ENCODE results near the gene IL18RAP. TPM values are rescaled to one million over a fixed set of nuclear protein-coding genes. Genes with fewer than 3 reads are reported as not detected.
A peak's percentile ranks its signal among the peaks of the same experiment; 100 is the strongest.

IL18RAP gene
- total RNA-seq, 2 experiments from 2014 or later = 5.3 to 5.5 TPM

GRCh38 chr2:102410952-102411351 lies 12.0 kb upstream of the IL18RAP start:
- Mint-ChIP-seq H3K27ac (no peak overlapping the region), H3K27me3 (no peaks in the 10 kb centered on the region), H3K36me3 (peaks cover 3% of the 10 kb centered on the region), H3K9me3 (peaks cover 6% of the 10 kb centered on the region), H3K4me1 (peaks cover 2% of the 10 kb centered on the region), H3K4me3 (no peak overlapping the region)
- no peak for DNase-seq

DNA sequence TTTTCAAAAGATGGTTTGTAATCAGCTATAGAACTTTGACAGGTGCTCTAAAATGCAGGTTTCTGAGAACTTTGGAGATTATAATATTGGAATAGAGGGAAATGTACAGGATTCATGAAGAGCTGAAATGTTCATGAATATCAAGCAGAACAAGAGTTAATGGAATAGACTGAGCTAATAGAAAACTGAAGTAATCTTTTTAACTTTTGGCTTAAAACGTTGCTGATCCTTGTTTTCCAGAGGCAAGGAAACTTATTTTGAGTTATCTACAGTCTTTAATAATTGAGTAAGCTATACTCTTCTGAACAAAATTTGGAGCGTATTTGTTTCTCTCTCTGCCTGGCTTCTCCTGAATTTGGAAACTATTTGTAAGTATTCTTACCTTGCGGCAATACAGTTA lies 10.8 kb upstream of the IL18RAP start:
- H3K36me3 Mint-ChIP-seq = peaks cover 11% of the 10 kb centered on the region
- no peak overlapping the region for H3K4me3 Mint-ChIP-seq
- no peak overlapping the region for H3K27ac Mint-ChIP-seq
- H3K4me1 Mint-ChIP-seq = peaks cover 11% of the 10 kb centered on the region
- H3K27me3 Mint-ChIP-seq = no peaks in the 10 kb centered on the region
- peaks cover 11% of the 10 kb centered on the region for H3K9me3 Mint-ChIP-seq
- DNase-seq = no peak

GRCh38 chr2:102417946-102418345 lies 5.0 kb upstream of the IL18RAP start:
- Mint-ChIP-seq H3K4me3 (peak overlapping the region; percentile 62), H3K36me3 (peaks cover 14% of the 10 kb centered on the region), H3K4me1 (peaks cover 47% of the 10 kb centered on the region), H3K27me3 (no peaks in the 10 kb centered on the region), H3K27ac (peak overlapping the region; percentile 98), H3K9me3 (peaks cover 9% of the 10 kb centered on the region)
- DNase-seq = no peak

- no peak for DNase-seq
- H3K4me3 Mint-ChIP-seq = peak overlapping the region; percentile 63
- peak overlapping the region; percentile 84 for H3K27ac Mint-ChIP-seq
- H3K4me1 Mint-ChIP-seq = peaks cover 52% of the 10 kb centered on the region
- no peaks in the 10 kb centered on the region for H3K27me3 Mint-ChIP-seq
- peaks cover 17% of the 10 kb centered on the region for H3K36me3 Mint-ChIP-seq
- H3K9me3 Mint-ChIP-seq = peaks cover 9% of the 10 kb centered on the region
Observed at GRCh38 chr2:102418421-102418961, 4.5 kb upstream of the IL18RAP start.

DNA sequence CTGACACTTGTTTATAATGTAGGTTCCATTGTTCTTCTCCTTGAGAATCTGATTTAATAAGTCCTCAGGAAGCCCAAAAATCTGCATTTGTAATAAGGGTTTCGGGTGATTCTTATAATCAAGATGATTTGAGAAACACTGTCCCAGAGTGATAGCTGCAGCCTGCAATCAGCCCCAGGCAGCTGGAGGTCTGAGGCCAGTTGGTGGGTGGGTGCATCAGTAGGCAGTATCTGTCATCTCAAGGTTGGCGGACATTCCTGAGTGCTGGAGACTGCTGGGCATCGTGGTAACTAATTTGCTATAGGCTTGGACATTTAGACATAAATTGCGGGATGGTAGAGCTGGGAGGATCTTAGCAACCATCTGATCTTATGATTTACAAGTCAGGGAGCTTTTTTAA lies 2.7 kb upstream of the IL18RAP start:
- Mint-ChIP-seq H3K27ac (no peak overlapping the region), H3K27me3 (no peaks in the 10 kb centered on the region), H3K9me3 (peaks cover 9% of the 10 kb centered on the region), H3K4me1 (peaks cover 64% of the 10 kb centered on the region), H3K36me3 (peaks cover 17% of the 10 kb centered on the region), H3K4me3 (no peak overlapping the region)
- DNase-seq = no peak

DNA sequence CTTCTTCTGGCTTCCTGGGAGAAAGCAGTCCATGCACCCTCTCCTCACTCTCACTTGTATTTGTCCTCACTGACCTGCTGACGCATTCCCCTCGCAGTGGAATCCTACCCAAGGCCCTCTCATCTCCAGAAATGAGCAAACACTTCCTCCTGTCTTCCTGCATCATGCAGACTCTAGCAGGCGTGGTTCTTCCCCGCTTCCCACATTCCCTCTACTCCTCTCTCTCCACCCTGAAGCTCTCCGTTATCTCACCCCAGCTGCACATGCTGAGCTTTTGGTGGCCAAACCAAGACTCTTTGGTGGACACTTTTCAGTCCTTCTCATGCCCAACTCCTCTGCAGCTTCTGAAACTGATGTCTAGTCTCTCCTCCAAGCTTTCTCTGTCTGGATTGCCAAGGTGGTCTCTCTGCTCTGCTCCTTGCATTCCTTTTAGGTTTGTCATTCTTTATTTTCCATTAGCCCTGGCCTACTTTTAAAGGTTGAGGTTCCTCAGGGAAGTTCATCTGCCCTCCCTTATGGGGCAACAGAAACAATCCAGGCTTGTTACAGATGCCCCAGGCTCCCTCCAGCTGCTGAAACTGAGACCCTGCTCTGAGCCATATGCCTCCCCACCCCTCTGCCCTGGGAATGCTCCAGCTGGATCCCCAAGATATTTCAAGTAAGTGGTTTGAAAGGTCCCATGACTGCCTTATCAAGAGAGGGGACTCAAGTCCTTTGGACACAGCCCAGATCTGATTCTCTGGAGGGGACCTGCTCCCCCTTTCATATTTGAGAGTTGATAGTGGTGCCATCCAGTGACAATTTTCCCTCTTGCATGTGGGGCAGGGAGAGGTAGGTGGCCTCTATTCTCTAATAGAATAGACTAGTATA lies 835 bp upstream of the IL18RAP start:
- peaks cover 61% of the 10 kb centered on the region for H3K4me1 Mint-ChIP-seq
- no peak overlapping the region for H3K4me3 Mint-ChIP-seq
- no peak for DNase-seq
- H3K36me3 Mint-ChIP-seq = peaks cover 9% of the 10 kb centered on the region
- no peak overlapping the region for H3K27ac Mint-ChIP-seq
- H3K9me3 Mint-ChIP-seq = peaks cover 4% of the 10 kb centered on the region
- no peaks in the 10 kb centered on the region for H3K27me3 Mint-ChIP-seq

- H3K27ac Mint-ChIP-seq = peak overlapping the region; percentile 76
- DNase-seq = no peak
- peaks cover 8% of the 10 kb centered on the region for H3K36me3 Mint-ChIP-seq
- H3K4me1 Mint-ChIP-seq = peaks cover 52% of the 10 kb centered on the region
- no peak overlapping the region for H3K4me3 Mint-ChIP-seq
- H3K27me3 Mint-ChIP-seq = no peaks in the 10 kb centered on the region
- peaks cover 4% of the 10 kb centered on the region for H3K9me3 Mint-ChIP-seq
Observed at GRCh38 chr2:102423368-102423767, 408 bp downstream of the IL18RAP start.

GRCh38 chr2:102424754-102425153 lies 1.8 kb downstream of the IL18RAP start:
- peak overlapping the region; percentile 47 for H3K27ac Mint-ChIP-seq
- peaks cover 8% of the 10 kb centered on the region for H3K36me3 Mint-ChIP-seq
- H3K4me1 Mint-ChIP-seq = peaks cover 44% of the 10 kb centered on the region
- peaks cover 5% of the 10 kb centered on the region for H3K9me3 Mint-ChIP-seq
- DNase-seq = no peak
- H3K4me3 Mint-ChIP-seq = no peak overlapping the region
- H3K27me3 Mint-ChIP-seq = no peaks in the 10 kb centered on the region

DNA sequence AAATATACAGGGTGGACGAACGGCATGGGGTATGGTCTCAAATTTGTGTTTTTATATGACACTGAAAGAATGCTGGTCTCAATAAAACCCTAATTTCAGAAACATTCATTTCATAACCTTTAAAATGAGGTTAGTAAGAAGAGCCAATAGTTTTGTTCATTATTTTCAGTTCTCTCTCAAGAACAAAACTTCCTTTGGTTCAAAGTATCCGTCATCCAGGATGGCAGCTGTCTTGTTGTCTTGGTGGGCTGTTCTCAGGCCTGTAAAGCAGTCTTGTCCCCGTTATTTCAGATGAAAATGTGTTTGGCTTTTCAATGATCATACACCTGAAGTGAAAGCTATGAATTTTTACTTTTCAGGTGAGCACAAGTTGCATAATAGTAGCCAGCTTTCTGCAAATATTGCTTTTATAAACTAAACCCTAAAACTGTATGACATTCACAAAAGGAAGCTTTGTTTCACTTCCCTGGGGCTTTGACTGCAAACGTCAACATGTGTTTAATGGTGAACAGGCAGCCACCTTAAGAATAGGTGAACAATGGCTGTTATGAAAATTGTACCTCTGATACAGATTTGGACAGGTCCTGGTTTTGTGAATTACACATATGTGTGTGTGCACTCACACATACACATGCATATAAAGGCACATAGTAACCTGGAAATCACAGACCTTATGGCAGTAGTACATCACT lies 2.6 kb downstream of the IL18RAP start:
- peak overlapping the region; percentile 5 for H3K27ac Mint-ChIP-seq
- peaks cover 6% of the 10 kb centered on the region for H3K9me3 Mint-ChIP-seq
- no peak for DNase-seq
- H3K4me1 Mint-ChIP-seq = peaks cover 46% of the 10 kb centered on the region
- no peak overlapping the region for H3K4me3 Mint-ChIP-seq
- no peaks in the 10 kb centered on the region for H3K27me3 Mint-ChIP-seq
- peaks cover 8% of the 10 kb centered on the region for H3K36me3 Mint-ChIP-seq

DNA sequence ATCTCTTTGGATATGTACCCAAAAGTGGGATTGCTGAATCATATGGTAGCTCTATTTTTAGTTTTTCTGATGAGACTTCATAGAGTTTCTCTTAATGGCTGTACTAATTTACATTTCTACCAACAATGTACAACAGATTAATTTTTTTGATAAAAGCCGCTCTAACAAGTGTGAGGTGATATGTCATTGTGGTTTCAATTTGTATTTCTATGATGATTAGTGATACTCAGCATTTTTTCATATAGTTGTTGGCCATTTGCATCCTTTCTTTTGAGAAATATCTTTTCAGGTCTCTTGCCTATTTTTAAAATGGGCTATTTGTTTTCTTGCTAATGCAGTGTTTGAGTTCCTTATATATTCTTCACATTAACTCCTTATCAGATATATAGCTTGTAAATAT lies 4.3 kb downstream of the IL18RAP start:
- no peak for DNase-seq
- Mint-ChIP-seq H3K4me1 (peaks cover 39% of the 10 kb centered on the region), H3K4me3 (no peak overlapping the region), H3K27me3 (no peaks in the 10 kb centered on the region), H3K27ac (no peak overlapping the region), H3K9me3 (peaks cover 10% of the 10 kb centered on the region), H3K36me3 (peaks cover 13% of the 10 kb centered on the region)

DNA sequence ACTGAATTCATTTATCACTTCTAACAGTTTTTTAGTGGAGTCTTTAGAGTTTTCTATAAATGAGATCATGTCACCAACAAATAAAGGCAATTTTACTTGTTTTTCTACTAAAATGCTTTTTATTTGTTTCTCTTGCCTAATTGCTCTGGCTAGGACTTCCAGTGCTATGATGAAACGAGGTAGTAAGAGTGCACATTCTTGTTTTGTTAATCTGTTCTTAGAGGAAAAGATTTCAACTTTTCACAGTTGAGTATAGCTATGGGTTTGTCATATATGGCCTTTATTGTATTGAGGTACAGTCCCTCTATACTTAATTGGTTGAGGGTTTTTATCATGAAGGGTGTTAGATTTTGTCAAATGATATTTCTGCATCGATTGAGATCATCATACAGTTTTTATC lies 5.6 kb downstream of the IL18RAP start:
- Mint-ChIP-seq H3K4me1 (peaks cover 31% of the 10 kb centered on the region), H3K4me3 (no peak overlapping the region), H3K27ac (no peak overlapping the region), H3K9me3 (peaks cover 10% of the 10 kb centered on the region), H3K36me3 (peaks cover 10% of the 10 kb centered on the region), H3K27me3 (no peaks in the 10 kb centered on the region)
- DNase-seq = no peak

GRCh38 chr2:102432386-102432785 lies 9.4 kb downstream of the IL18RAP start:
- H3K36me3 Mint-ChIP-seq = peaks cover 23% of the 10 kb centered on the region
- peaks cover 40% of the 10 kb centered on the region for H3K4me1 Mint-ChIP-seq
- no peaks in the 10 kb centered on the region for H3K27me3 Mint-ChIP-seq
- H3K9me3 Mint-ChIP-seq = peaks cover 15% of the 10 kb centered on the region
- DNase-seq = no peak
- H3K4me3 Mint-ChIP-seq = no peak overlapping the region
- no peak overlapping the region for H3K27ac Mint-ChIP-seq

DNA sequence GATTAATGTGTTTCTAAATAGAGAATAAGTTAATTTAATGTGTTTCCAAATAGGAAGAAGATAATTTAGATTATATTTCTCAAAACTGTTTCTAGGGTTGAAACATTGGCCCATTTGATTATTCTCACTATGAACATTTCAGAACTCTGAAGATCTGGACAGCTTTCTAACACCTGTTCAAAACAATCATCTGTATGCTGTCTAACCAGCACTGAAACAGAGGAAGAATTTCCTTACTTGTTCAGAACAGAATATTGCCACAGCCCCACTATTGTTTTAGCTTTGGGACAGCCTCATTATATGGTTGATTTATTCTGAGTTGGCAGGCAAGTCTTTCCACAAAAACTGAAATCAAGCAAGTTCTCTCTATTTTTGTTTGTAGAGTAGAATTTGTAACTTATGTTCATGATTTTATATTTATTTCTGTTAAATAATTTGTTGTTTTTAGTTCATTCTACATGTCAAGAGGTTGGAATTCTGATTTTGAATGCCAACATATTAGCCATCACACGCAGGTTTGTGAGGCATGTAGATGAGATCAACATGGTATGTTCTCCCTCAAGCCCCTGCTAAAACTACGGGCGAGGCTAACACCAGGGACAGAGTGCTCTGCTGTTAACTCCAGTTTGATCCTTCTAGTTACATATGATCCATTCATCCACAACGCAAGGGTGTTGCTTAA lies 11.2 kb downstream of the IL18RAP start:
- Mint-ChIP-seq H3K4me1 (peaks cover 40% of the 10 kb centered on the region), H3K27me3 (no peaks in the 10 kb centered on the region), H3K9me3 (peaks cover 11% of the 10 kb centered on the region), H3K4me3 (no peak overlapping the region), H3K36me3 (peaks cover 20% of the 10 kb centered on the region), H3K27ac (no peak overlapping the region)
- DNase-seq = no peak

- Mint-ChIP-seq H3K36me3 (peaks cover 18% of the 10 kb centered on the region), H3K9me3 (peaks cover 10% of the 10 kb centered on the region), H3K4me1 (peaks cover 36% of the 10 kb centered on the region), H3K27me3 (no peaks in the 10 kb centered on the region), H3K4me3 (peak overlapping the region; percentile 1), H3K27ac (peak overlapping the region; percentile 69)
- DNase-seq = peak; percentile 32
Observed at GRCh38 chr2:102434655-102435381, 11.9 kb downstream of the IL18RAP start.

Measured in activated naive CD8-positive, alpha-beta T cell treated with anti-CD3 and anti-CD28 coated beads for 36 hours (primary cell).